ENCODE data around the gene EPB41. TPM values are rescaled to one million over a fixed set of nuclear protein-coding genes. Genes with fewer than 3 reads are reported as not detected.
"Not testable (repeated sequence)": the region's sequence is repeated elsewhere in the genome, so short reads cannot be mapped to it uniquely, and the experiment has no call there.

Gene EPB41
- total RNA-seq, 1 donor from 2014 or later, result 82.9 TPM

DNA sequence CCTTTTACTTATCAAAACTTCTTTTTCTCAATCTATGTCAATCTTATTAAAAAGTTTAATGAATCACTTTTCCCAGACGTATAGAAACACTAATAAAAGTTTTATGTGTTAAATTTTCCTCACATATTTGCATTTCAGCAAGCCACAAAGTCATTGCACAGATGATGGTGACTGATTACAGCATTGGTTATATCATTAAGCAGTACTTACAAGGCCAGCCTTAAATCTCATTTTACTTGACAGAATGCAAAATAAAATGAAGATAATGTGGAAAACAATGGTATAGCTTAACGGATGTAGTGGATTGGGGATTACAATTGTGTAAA is 169.8 kb downstream of the EPB41 start:
- H3K27me3 Mint-ChIP-seq, result no peaks in the 10 kb centered on the region

DNA sequence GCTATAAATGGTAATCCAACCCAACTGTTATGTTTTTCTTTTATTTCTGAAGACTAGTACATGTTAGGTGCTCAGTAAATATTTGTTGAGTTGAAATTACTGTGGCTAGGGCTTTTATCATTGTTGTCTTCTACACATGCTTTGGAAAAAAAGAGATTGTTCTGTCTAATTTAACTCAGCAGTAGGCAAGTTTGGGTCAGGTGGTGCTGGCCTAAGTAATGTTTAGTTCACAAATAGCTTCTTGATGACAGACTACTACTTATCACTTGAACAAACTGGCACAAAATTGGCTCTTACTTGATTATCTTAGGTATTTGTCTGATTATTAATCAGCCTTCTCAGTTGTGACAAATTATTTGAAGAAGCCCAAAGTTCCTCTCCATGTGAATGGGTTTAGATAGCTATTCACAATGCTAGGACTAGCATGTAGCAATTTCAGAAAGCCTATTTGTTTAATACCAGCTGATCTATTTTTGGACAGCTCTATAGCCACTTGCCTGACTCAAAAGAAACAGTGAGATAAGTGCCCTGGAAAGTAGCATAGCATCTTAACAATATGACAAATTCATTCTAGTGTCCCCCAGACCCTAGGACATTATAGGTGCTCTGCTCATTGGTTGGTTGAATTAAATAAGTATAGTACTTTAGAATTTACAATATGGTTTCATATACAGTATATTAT is 176.7 kb downstream of the EPB41 start:
- no peak overlapping the region for H3K4me3 Mint-ChIP-seq
- no peaks in the 10 kb centered on the region for H3K9me3 Mint-ChIP-seq
- TF ChIP-seq, protein P1, sequence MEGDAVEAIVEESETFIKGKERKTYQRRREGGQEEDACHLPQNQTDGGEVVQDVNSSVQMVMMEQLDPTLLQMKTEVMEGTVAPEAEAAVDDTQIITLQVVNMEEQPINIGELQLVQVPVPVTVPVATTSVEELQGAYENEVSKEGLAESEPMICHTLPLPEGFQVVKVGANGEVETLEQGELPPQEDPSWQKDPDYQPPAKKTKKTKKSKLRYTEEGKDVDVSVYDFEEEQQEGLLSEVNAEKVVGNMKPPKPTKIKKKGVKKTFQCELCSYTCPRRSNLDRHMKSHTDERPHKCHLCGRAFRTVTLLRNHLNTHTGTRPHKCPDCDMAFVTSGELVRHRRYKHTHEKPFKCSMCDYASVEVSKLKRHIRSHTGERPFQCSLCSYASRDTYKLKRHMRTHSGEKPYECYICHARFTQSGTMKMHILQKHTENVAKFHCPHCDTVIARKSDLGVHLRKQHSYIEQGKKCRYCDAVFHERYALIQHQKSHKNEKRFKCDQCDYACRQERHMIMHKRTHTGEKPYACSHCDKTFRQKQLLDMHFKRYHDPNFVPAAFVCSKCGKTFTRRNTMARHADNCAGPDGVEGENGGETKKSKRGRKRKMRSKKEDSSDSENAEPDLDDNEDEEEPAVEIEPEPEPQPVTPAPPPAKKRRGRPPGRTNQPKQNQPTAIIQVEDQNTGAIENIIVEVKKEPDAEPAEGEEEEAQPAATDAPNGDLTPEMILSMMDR (conservative IDR thresholded peaks at IDR 0.05), result no peak
- H3K4me1 Mint-ChIP-seq (ENCODE audit: unreplicated experiment), result peaks cover 7% of the 10 kb centered on the region
- peaks cover 26% of the 10 kb centered on the region for H3K36me3 Mint-ChIP-seq
- H3K27me3 Mint-ChIP-seq, result no peaks in the 10 kb centered on the region
- H3K27ac Mint-ChIP-seq, result no peak overlapping the region
- no peak for DNase-seq (ENCODE audit: extremely low spot score, unreplicated experiment)

More for the DNA sequence above, 169.8 kb downstream of the EPB41 start:
- Mint-ChIP-seq H3K9me3 (no peaks in the 10 kb centered on the region), H3K36me3 (peaks cover under 1% of the 10 kb centered on the region), H3K4me1 (ENCODE audit: unreplicated experiment) (no peaks in the 10 kb centered on the region), H3K4me3 (no peak overlapping the region), H3K27ac (no peak overlapping the region)
- TF ChIP-seq, protein P1 (conservative IDR thresholded peaks at IDR 0.05), result no peak
- no peak for DNase-seq (ENCODE audit: extremely low spot score, unreplicated experiment)

DNA sequence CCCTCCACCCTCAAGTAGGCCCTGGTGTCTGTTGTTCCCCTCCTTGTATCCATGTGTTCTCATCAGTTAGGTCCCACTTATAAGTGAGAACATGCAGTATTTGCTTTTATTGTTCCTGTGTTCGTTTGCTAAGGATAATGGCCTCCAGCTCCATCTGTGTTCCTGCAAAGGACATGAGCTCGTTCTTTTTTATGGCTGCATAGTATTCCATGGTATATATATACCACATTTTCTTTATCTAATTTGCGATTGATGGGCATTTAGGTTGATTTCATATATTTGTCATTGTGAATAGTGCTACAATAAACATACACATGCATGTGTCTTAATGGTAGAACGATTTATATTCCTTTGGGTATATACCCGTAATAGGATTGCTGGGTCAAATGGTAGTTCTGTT is 178.3 kb downstream of the EPB41 start:
- H3K4me1 Mint-ChIP-seq (ENCODE audit: unreplicated experiment), result peaks cover 14% of the 10 kb centered on the region
- H3K27ac Mint-ChIP-seq; H3K9me3 Mint-ChIP-seq; H3K27me3 Mint-ChIP-seq; DNase-seq (ENCODE audit: extremely low spot score, unreplicated experiment); H3K4me3 Mint-ChIP-seq: not testable (repeated sequence)
- peaks cover 33% of the 10 kb centered on the region for H3K36me3 Mint-ChIP-seq

DNA sequence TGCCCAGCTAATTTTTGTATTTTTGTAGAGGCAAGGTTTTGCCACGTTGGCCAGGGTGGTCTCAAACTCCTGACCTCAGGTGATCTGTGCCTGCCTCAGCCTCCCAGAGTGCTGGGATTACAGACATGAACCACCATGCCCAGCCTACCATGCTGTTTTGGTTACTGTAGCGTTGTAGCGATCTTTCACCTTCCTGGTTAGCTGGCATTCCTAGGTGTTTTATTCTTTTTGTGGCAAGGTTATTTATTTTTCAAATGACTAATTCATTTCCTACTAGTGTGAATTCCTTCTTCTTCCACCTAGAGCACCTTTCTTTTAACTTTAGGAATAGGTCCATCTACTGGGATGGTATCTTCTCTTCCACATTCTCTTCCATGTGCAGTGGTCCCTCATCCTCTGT is 180.1 kb downstream of the EPB41 start:
- TF ChIP-seq, protein P1 (conservative IDR thresholded peaks at IDR 0.05), result no peak
- Mint-ChIP-seq H3K4me3 (no peak overlapping the region), H3K4me1 (ENCODE audit: unreplicated experiment) (peaks cover 14% of the 10 kb centered on the region), H3K27me3 (no peaks in the 10 kb centered on the region), H3K9me3 (no peaks in the 10 kb centered on the region), H3K36me3 (peaks cover 33% of the 10 kb centered on the region), H3K27ac (no peak overlapping the region)
- no peak for DNase-seq (ENCODE audit: extremely low spot score, unreplicated experiment)

DNA sequence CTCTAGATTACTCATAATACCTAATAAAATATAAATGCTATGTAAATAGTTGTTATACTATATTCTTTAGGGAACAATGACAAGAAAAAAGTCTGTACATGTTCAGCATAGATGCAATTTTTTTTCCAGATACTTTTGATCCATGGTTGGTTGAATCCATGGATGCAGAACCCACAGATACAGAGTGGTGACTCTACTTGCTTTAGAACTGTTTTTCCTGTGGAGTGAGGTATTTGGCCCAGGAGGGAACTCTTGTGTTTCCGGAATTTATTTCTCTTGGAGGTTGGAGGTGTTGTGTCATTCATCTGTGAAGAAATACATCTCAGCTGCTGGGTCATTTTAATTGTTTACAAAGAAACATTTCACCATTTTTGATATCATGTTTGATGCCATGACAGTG is 180.6 kb downstream of the EPB41 start:
- DNase-seq (ENCODE audit: extremely low spot score, unreplicated experiment), result no peak
- H3K4me1 Mint-ChIP-seq (ENCODE audit: unreplicated experiment), result peaks cover 14% of the 10 kb centered on the region
- H3K27me3 Mint-ChIP-seq, result no peaks in the 10 kb centered on the region
- TF ChIP-seq, protein P1 (conservative IDR thresholded peaks at IDR 0.05), result no peak
- H3K9me3 Mint-ChIP-seq, result no peaks in the 10 kb centered on the region
- peaks cover 36% of the 10 kb centered on the region for H3K36me3 Mint-ChIP-seq
- no peak overlapping the region for H3K27ac Mint-ChIP-seq
- no peak overlapping the region for H3K4me3 Mint-ChIP-seq

DNA sequence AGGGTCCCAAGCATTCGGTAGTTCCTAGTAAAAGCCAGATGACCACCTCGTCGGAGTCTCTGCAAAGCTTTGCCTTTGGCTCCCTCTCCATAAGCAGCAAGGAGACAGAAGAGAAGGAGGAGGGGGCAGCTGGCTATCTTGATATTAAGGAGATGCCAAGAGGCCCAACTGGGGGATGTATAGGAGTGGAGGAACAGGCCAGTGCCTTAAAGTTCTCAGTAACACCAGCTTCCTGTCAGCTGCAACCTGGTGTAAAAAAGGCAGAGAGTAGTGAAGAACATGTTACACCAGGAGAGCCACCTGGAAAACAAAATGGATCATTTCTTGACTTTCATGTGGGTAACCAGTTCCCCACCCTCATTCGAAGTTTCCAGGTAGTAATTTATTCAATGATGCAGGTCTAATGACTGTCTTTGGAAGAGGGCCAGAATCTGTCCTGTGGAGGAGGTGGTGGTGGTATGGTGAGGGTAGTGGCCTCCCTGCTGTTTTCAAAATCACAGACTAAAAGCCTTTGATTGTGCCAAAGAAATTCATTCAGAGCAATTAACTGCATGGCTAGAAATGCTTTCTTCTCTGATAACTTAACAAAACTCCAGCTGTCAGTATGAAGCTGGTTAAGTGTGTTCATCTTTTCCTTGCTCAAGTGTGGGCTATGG is 182.0 kb downstream of the EPB41 start:
- no peak overlapping the region for H3K4me3 Mint-ChIP-seq
- H3K27me3 Mint-ChIP-seq, result no peaks in the 10 kb centered on the region
- TF ChIP-seq, protein P1 (conservative IDR thresholded peaks at IDR 0.05), result no peak
- DNase-seq (ENCODE audit: extremely low spot score, unreplicated experiment), result no peak
- no peak overlapping the region for H3K27ac Mint-ChIP-seq
- H3K9me3 Mint-ChIP-seq, result no peaks in the 10 kb centered on the region
- H3K4me1 Mint-ChIP-seq (ENCODE audit: unreplicated experiment), result peaks cover 10% of the 10 kb centered on the region
- peaks cover 36% of the 10 kb centered on the region for H3K36me3 Mint-ChIP-seq
